HG02885 (cell line): ENCODE results near the gene LINGO3.

Experiments
- ATAC-seq: cut with Tn5 transposase; IDR thresholded peaks from one replicate; pipeline ENCODE4 v1.9.1; 2021; ENCODE audit warnings: mild to moderate bottlenecking; ENCODE audit not compliant: unreplicated experiment, poor library complexity

The LINGO3 gene

GRCh38 chr19:2309734-2310362, 1.9 kb upstream of the LINGO3 start:
- no peak for ATAC-seq

DNA sequence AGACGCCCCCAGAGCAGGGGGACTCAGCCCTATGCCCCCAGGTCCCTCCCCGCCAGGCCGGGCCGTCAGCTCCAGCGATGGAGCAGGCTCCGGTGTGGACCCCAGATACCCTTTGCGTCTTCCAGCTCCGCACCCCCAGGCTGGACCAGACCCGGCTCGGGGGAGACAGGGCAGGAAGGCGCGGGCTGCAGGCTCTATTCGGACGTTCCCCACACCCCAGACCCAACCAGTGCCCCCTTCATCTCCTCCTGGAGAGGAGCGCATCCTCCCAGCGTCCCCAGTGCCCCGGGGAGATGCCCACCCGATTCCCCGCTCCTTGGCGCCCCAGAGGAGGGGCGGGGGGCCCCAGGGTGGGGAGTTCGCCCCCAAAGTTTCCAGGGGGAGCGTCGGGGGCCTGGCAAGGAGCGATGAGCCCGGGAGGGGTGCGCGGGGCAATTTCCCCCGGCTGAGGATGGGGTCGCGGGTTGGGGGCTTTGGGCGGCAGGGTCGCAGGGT, 389 bp downstream of the LINGO3 start:
- ATAC-seq, result no peak

DNA sequence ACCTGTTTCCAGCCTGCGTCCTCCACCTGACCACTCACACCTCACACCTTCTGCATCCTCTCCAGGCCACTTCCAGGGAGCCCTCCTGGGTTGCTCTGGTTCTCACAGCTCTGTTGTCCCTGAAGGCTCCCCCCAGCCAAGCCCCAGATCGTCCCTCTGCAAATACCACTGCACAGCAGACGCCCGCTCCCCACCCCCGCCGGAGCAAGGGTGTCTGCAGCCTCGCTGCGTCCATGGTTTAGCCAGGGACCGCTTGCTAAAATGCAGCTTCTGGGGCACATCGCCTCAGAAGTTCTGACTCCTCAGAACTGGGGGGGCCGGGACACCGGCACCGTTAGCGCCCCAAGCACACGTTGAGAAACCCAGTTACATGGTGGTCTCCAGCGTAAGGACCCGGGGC, 983 bp downstream of the LINGO3 start:
- ATAC-seq, result no peak

DNA sequence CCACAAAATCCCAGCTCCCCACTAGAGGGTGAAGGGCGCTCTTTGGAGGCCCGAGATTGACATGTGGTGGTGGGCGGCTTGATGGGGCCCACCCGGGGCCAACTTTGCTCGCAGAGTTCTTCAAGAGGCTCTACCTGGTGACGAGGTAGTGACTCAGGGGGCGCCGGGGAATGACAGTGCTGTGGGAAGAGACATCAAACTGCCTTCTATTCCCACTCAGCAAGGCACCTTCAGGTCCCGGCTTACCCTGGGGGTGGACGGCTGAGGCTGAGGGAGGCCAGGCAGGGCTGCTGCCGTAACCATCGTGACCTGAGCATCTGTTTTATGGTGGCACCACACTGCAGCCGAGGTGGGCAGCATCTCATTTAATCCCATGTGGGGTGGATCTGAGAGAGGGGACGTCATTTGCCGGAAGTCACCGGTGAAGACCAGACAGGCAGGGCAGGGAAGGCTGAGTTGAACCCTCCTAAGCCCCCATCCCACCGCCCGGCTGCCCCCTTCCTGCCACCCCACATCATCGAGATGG, 1.6 kb downstream of the LINGO3 start:
- no peak for ATAC-seq

GRCh38 chr19:2305452-2306280, 2.3 kb downstream of the LINGO3 start:
- ATAC-seq, result no peak

DNA sequence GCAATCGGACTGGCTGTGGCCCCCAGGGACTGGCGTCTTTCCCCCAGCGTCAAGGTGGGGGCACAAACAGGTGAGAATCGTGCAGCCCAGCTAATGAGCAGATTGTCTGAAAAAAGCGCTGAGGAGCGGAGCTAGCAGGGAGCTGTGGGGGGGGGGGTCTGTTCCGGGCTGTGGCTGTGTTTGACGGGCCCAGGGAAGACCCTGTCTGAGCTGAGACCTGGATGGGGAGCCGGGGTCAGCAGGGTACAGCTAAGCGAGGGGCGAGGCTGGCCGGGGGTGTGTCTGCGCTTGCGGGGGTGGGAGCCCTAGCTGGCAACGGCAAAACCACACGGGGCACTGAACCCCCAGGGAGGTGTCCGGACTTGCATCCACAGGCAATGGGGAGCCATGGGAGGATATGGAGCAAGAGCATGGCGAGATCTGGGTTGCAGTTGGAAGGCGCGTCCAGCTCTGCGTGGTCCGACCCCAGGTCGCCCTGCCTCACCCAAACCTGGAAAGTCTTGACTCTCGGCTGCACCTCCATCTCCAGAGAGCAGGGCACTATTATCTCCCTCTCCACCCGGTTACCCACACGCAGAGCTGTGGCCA, 4.6 kb downstream of the LINGO3 start:
- no peak for ATAC-seq

- no peak for ATAC-seq
Observed at GRCh38 chr19:2302319-2303210, 5.4 kb downstream of the LINGO3 start.

DNA sequence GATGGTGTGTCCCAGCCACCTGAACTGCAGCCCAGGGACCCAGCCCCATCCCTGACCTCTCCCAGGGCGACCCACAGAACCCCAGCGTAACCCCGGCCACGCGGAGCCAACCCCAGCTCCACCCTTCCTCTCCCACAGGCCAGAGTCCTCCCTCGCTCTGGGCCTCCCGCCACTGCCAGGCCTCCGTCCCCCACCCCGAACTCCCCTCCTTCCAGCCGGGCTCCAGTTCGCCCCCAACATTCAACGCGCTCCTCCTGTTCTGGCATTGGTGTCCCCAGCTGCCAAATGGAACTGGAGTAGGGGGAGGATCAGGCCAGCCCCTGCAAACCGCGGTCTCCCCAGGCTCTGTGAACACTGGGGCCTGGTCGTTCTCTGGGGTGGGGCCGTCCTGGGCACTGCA, 7.4 kb downstream of the LINGO3 start:
- ATAC-seq, result no peak

- no peak for ATAC-seq
Observed at GRCh38 chr19:2296141-2296540, 11.8 kb downstream of the LINGO3 start.

DNA sequence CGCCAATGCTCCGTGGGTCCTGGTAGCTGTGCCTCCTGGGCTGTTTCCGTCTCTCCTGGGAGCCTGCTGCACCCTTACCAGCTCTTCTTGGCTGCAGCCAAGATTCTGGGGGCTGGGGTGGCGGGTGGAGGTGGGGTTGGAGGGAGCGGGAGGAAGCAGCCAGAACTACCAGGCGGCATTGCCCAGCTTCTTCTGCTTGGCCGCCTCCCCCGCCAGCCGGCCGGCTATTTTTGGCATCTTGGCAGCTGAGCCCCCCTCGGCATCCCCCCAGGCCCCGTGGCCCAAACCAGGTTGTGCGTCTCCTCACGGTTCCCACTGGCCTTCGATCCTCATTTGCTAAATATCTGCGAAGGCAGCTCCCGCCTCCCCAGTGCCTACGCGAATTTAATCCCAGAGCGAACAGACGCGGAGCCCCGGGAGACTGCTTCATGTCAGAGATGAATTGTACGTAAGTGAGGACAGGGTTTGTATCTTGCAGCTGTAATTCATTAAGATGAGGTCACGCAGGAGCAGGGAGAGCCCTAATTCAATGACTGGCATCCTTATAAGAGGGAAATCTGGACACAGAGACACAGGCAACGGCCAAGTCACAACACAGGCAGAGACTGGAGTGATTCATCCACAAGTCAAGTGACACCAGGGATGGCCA, 13.1 kb downstream of the LINGO3 start:
- no peak for ATAC-seq

DNA sequence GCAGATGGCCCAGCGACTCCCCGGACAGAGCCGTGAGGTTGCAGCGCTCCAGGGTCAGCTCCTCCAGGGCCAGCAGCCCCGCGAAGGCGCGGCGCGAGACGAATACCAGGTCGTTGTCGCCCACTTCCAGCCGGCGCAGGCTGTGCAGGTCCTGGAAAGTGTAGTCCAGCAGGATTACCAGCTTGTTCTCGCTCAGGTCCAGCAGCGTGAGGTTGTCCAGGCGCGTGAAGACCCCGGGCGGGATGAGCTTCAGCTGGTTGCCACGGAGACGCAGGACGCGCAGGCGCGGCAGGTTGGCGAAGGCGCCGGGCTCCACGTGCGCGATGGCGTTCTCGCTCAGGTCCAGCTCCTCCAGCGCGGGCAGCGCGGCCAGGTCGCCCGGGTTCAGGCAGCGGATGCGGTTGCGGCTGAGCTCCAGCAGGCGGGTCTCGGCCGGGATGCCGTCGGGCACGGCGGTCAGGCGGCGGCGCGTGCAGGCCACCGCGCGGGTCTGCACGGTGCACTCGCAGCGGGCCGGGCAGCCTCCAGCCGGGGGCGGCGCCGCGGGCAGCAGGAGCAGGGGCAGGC, 16.7 kb downstream of the LINGO3 start:
- ATAC-seq, result no peak

DNA sequence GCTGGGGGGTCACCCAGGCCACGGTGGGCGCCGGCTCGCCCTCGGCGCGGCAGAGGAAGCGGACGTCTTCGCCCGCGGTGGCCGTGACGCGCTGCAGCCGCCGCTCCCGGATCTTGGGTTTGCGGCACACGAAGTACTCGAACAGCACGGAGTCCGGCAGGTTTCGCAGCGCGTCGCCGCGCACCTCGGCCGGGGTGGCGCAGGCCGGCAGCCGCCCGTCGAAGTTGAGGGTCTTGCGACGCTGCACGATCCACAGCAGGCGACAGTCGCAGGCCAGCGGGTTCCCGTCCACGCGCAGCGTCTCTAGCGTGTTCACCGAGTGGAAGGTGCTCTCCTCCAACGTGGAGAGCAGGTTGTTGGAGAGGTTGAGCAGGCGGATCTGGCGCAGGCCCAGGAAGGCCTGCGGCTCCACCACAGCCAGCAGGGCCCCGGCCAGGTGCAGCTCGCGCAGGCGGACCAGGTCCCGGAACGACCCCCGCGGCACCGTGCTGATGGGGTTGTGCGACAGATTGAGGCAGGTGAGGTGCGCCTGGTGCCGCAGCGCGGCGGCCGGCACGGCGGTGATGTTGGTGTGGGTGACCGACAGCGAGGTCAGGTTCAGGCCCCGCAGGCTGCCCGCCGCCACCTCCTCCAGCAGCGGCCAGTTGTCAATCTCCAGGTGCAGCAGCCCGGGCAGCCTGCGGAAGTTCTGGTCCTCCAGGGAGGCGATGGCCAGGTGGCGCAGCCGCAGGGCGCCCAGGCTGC, 17.3 kb downstream of the LINGO3 start:
- no peak for ATAC-seq

GRCh38 chr19:2289714-2290435, 18.1 kb downstream of the LINGO3 start:
- ATAC-seq, result no peak

DNA sequence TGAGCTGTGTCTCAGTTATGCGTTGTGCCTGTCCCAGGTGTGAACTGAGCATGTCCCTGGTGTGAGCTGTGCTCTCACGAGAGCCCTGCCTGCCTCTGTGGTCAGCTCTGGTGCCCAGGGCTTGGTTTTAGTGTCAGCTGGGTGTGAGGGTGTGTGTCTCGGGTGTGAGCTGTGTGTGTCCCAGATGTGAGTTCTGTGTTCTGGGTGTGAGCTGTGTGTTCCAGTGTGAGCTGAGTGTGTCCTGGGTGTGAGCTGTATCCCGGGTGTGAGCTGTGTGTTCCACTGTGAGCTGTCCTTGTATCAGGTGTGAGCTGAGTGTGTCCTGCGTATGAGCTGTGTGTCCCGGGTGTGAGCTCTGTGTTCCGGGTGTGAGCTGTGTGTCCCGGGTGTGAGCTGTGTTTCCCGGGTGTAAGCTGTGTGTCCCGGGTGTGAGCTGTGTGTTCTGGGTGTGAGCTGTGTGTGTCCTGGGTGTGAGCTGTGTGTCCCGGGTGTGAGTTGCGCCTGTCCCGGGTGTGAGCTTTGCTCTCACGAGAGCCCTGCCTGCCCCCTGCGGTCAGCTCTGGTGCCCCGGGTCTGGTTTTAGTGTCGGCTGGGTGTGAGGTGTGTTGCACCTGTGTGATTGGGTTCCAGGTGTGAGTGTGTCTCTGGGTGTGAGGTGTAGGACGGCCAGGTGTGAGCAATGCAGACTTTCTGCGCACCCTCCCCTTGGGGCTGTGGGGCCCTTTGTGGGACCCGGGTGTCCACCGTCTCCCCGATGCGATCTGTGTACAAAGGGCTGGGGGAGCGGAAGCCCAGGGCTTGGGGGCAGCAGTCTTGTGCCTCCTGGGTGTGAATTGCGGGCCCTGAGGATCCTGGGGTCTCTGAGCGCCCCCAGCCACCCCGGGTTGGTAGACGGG, 18.9 kb downstream of the LINGO3 start:
- ATAC-seq, result no peak

DNA sequence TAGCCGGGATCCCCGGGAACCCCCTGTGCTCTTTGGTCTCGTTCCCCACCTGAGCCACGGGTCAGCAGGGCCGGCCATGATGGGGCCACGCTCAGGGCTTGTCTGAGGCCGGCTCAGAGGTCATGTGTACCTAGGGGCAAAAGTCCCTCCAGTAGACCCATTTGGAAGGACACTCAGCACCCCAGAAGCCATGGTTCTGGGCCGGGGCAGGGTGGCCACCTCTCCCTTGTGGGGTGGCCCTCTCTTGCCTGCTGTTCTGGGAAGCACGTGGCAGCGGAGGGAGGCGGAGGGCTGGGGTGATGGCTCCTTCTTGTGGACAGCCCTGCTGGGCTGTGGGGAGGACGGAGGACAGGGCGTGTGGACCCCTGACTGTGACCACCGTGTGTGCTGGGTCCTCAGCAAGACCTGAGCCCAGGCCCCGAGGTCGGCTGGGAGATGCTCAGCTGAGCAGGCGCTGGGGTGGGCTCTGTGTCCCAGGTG, 19.6 kb downstream of the LINGO3 start:
- ATAC-seq, result no peak

DNA sequence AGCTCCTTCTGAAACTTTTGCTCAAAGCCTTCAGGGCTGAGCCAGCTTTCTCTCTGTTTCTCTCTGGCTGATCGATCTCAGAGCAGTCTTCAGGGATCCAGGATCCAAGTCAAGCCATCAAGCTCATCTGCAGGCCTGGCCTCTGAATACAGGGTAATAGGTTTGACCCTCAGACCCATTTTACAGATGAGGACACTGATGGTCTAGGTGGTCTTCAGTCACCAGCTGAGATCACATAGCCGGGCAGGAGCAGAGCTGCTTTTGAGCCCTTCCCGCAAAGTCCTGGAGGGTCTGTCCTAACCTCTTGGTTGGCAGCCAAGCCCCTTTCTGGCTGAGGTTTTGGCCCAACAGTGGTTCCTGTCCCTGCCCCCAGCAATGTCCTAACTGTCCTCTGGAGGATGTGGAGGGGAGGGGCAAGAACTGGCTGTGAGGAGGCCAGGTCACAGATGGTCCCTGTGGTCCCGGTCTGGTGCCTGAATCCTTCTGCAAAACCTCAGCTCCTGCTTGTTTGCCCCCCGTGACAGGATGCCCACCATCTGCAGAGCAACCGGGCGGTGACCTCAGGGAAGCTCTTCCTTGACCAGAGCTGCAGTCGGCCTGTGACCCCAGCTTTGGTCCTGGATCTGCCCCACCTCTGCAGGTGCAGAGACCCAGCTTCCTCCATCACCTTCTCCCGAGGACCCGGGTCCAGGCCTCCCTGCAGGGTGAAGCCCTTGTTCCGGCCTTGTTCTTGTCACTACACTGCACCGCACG, 20.2 kb downstream of the LINGO3 start:
- ATAC-seq, result no peak
